Measurements from ENCODE around the gene PROK2. TPM values are rescaled to one million over a fixed set of nuclear protein-coding genes. Genes with fewer than 3 reads are reported as not detected.

The PROK2 gene, protein sequence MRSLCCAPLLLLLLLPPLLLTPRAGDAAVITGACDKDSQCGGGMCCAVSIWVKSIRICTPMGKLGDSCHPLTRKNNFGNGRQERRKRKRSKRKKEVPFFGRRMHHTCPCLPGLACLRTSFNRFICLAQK
- total RNA-seq (0.25 TPM), polyA plus RNA-seq (ENCODE audit: insufficient read depth, low read depth, low replicate concordance) (not detected)
- long read RNA-seq, donor 1, result 0 reads
- long read RNA-seq, donor 2, partial matches to known transcripts, result 0 of 1 reads
- long read RNA-seq, donor 2, other reads (novel, unspliced or antisense), result 0 of 1 reads
- long read RNA-seq, donor 3, result 0 reads
- long read RNA-seq, donor 4, result 0 reads
- long read RNA-seq, donor 5, result 0 reads
- long read RNA-seq, donor 6, result 0 reads
- long read RNA-seq, donor 7, result 0 reads
- long read RNA-seq, donor 8, result 0 reads
- long read RNA-seq, donor 9, result 0 reads
- long read RNA-seq, donor 10, result 0 reads

- Histone ChIP-seq H3K4me1 (ENCODE audit: control insufficient read depth in 2 of 3, insufficient read depth in 2 of 3, low read depth in 1 of 3, low read length in 3 of 3) (peaks cover 0 to 4% (median 0%) of the 10 kb centered on the region in 3 donors), H3K27ac (ENCODE audit: low read depth in 2 of 2, low read length in 2 of 2) (no peak within 1 kb of the TSS), H3K27me3 (ENCODE audit: control insufficient read depth, insufficient read depth, low read length) (peaks cover 38% of the 10 kb centered on the region), H3K9ac (ENCODE audit: low read length in 3 of 3) (no peak within 1 kb of the TSS), H3K36me3 (ENCODE audit: control insufficient read depth in 2 of 3, insufficient read depth in 3 of 3, low read length in 3 of 3) (no peaks in the 10 kb centered on the region), H3K4me3 (ENCODE audit: low read length in 3 of 3) (no peak within 1 kb of the TSS), H3K9me3 (ENCODE audit: control insufficient read depth in 2 of 3, insufficient read depth in 1 of 3, low read length in 3 of 3) (no peaks in the 10 kb centered on the region)
- FAIRE-seq, result no peak
- intact Hi-C loops (cut with DNase I), result no loop called here
- TF ChIP-seq, protein P1, sequence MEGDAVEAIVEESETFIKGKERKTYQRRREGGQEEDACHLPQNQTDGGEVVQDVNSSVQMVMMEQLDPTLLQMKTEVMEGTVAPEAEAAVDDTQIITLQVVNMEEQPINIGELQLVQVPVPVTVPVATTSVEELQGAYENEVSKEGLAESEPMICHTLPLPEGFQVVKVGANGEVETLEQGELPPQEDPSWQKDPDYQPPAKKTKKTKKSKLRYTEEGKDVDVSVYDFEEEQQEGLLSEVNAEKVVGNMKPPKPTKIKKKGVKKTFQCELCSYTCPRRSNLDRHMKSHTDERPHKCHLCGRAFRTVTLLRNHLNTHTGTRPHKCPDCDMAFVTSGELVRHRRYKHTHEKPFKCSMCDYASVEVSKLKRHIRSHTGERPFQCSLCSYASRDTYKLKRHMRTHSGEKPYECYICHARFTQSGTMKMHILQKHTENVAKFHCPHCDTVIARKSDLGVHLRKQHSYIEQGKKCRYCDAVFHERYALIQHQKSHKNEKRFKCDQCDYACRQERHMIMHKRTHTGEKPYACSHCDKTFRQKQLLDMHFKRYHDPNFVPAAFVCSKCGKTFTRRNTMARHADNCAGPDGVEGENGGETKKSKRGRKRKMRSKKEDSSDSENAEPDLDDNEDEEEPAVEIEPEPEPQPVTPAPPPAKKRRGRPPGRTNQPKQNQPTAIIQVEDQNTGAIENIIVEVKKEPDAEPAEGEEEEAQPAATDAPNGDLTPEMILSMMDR (IDR thresholded peaks at IDR 0.05; ENCODE audit: borderline replicate concordance, extremely low read depth, insufficient read depth), result no peak
- peak in 4 of 5 donors; percentile 40 to 76 (median 47) for DNase-seq
These were observed at the start of gene PROK2 for GRCh38 chr3:71784914-71785531. PROK2 (minus strand) TSS chr3:71785148; CDS start chr3:71785052, 96 bp downstream.

DNA sequence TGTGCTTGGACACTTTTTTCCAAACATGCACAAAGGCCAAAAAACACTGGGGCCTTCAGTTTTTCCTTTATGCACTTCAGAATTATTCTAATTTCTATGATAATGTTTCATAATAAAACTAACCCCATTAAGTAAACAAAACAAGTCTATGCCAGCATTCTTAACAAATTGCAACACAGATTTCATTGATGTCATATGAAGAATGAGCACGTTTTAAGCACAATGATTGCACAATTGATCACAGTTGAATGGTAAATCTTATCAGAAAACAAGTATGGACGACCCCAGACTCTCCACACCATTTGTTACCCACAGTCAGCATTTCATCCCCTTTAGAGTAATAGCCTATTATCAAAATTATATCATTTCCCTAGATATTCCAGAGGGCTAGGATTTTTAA lies 46.7 kb upstream of the PROK2 start:
- Histone ChIP-seq H3K9me3 (ENCODE audit: control insufficient read depth in 2 of 3, insufficient read depth in 1 of 3, low read length in 3 of 3) (no peaks in the 10 kb centered on the region), H3K27me3 (ENCODE audit: control insufficient read depth, insufficient read depth, low read length) (no peaks in the 10 kb centered on the region), H3K4me1 (ENCODE audit: control insufficient read depth in 2 of 3, insufficient read depth in 2 of 3, low read depth in 1 of 3, low read length in 3 of 3) (no peaks in the 10 kb centered on the region), H3K36me3 (ENCODE audit: control insufficient read depth in 2 of 3, insufficient read depth in 3 of 3, low read length in 3 of 3) (no peaks in the 10 kb centered on the region), H3K4me3 (ENCODE audit: low read length in 3 of 3) (no peak overlapping the region), H3K27ac (ENCODE audit: low read depth in 2 of 2, low read length in 2 of 2) (no peak overlapping the region), H3K9ac (ENCODE audit: low read length in 3 of 3) (no peak overlapping the region)
- intact Hi-C loops (cut with DNase I), result no loop called here
- DNase-seq (no peak), FAIRE-seq (no peak)
- TF ChIP-seq, protein P1 (IDR thresholded peaks at IDR 0.05; ENCODE audit: borderline replicate concordance, extremely low read depth, insufficient read depth), result no peak

GRCh38 chr3:71825551-71826283 lies 40.8 kb upstream of the PROK2 start:
- Histone ChIP-seq H3K27me3 (ENCODE audit: control insufficient read depth, insufficient read depth, low read length) (no peaks in the 10 kb centered on the region), H3K9ac (ENCODE audit: low read length in 3 of 3) (no peak overlapping the region), H3K4me3 (ENCODE audit: low read length in 3 of 3) (no peak overlapping the region), H3K9me3 (ENCODE audit: control insufficient read depth in 2 of 3, insufficient read depth in 1 of 3, low read length in 3 of 3) (no peaks in the 10 kb centered on the region), H3K36me3 (ENCODE audit: control insufficient read depth in 2 of 3, insufficient read depth in 3 of 3, low read length in 3 of 3) (no peaks in the 10 kb centered on the region), H3K27ac (ENCODE audit: low read depth in 2 of 2, low read length in 2 of 2) (no peak overlapping the region), H3K4me1 (ENCODE audit: control insufficient read depth in 2 of 3, insufficient read depth in 2 of 3, low read depth in 1 of 3, low read length in 3 of 3) (no peaks in the 10 kb centered on the region)
- DNase-seq, result no peak
- intact Hi-C loops (cut with DNase I), result no loop called here
- TF ChIP-seq, protein P1 (IDR thresholded peaks at IDR 0.05; ENCODE audit: borderline replicate concordance, extremely low read depth, insufficient read depth), result no peak
- FAIRE-seq, result no peak

Measured in kidney (tissue), 22 donors.